Thyroid gland (tissue), 4 donors: ENCODE results near the gene FLCN. TPM values are rescaled to one million over a fixed set of nuclear protein-coding genes. Genes with fewer than 3 reads are reported as not detected.

ENCODE experiments used
- DNase-seq, 2 donors: peaks; one replicate each; pipeline ENCODE4 v3.0.0-alpha.2; 2019
- H3K27ac ChIP-seq, 3 donors: fragments of 200-600 bp; sonication (generic); 1 replicate in 2 of 3; 2 replicates in 1 of 3; pipeline ENCODE4 v1.5.1; 2016 to 2019; ENCODE audit warnings: mild to moderate bottlenecking in 1 of 3, moderate library complexity in 1 of 3
- H3K27me3 ChIP-seq: fragments of 200-600 bp; sonication (generic); one replicate; pipeline ENCODE4 v1.5.1; 2019
- H3K36me3 ChIP-seq, 2 donors: fragments of 200-600 bp; sonication (generic); one replicate each; pipeline ENCODE4 v1.5.1; 2016 to 2019
- H3K4me1 ChIP-seq, 2 donors: fragments of 200-600 bp; sonication (generic); one replicate each; pipeline ENCODE4 v1.5.1; 2017 to 2019
- H3K4me3 ChIP-seq, 3 donors: fragments of 200-600 bp; sonication (generic); replicated peaks in 1 of 3; 1 replicate in 2 of 3; 2 replicates in 1 of 3; pipeline ENCODE4 v1.5.1; 2016; ENCODE audit warnings: mild to moderate bottlenecking in 1 of 3
- H3K9me3 ChIP-seq: fragments of 200-600 bp; sonication (generic); one replicate; pipeline ENCODE4 v1.5.1; 2017
- CTCF ChIP-seq, 6 experiments: fragments of 200-600 bp in 3 of 6; fragments of 450-650 bp in 3 of 6; sonication (generic) in 3 of 6; IDR thresholded peaks; one replicate each; pipeline ENCODE4 v1.5.1; 2016 to 2019; ENCODE audit warnings: antibody characterized with exemption in 6 of 6, mild to moderate bottlenecking in 2 of 6, inconsistent platforms in 1 of 6, moderate library complexity in 1 of 6
- POLR2A ChIP-seq, 2 donors: fragments of 450-650 bp; IDR thresholded peaks; one replicate each; pipeline ENCODE4 v1.6.1; 2017; ENCODE audit warnings: antibody characterized with exemption in 2 of 2, mild to moderate bottlenecking in 2 of 2, moderate library complexity in 1 of 2
- WGBS, 2 donors: methylation state at CpG; one replicate each; pipeline ENCODE4 v1.1.5; 2017; 5-methylcytosine and 5-hydroxymethylcytosine counted together
- intact Hi-C: fragments of 100-400 bp; cut with DNase I; formaldehyde crosslinking; loops from one replicate; pipeline ENCODE4 v1.15.1; 2023
- total RNA-seq, 4 donors: library from RNA; depleted of rRNA; stranded (reverse); fragments of >200 nt; gene quantifications; one replicate each; pipeline ENCODE4 v1.2.3, GENCODE V29; 2016

The FLCN gene
- total RNA-seq, 4 donors from 2014 or later, result 61.5 to 79.7 (median 68.2) TPM

- intact Hi-C loops, result no loop called here
- TF ChIP-seq CTCF (IDR thresholded peaks at IDR 0.05) (no peak), POLR2A (IDR thresholded peaks at IDR 0.05) (no peak)
- H3K4me1 ChIP-seq, result peaks cover 11 to 26% of the 10 kb centered on the region in 2 donors
- H3K36me3 ChIP-seq, result peaks cover 5 to 9% of the 10 kb centered on the region in 2 donors
- no peak overlapping the region for H3K27ac ChIP-seq
- no peak overlapping the region for H3K4me3 ChIP-seq
- H3K9me3 ChIP-seq, result no peaks in the 10 kb centered on the region
- no peaks in the 10 kb centered on the region for H3K27me3 ChIP-seq
- DNase-seq, result no peak
- WGBS, 2 donors, result 85 to 89% methylated on average over 8 of the region's 8 CpGs
Measured at GRCh38 chr17:17207998-17208397, 29.0 kb downstream of the FLCN start.

- Histone ChIP-seq H3K27ac (peak overlapping the region; percentile 58 to 84 (median 59)), H3K9me3 (no peaks in the 10 kb centered on the region), H3K36me3 (peaks cover 0 to under 1% of the 10 kb centered on the region in 2 donors), H3K4me1 (peaks cover 11 to 26% of the 10 kb centered on the region in 2 donors), H3K4me3 (no peak overlapping the region), H3K27me3 (no peaks in the 10 kb centered on the region)
- WGBS, 2 donors, result 70 to 73% methylated on average over 15 to 16 of the region's 16 CpGs
- DNase-seq, result no peak
- intact Hi-C loops, result no loop called here
- TF ChIP-seq CTCF (IDR thresholded peaks at IDR 0.05) (no peak), POLR2A (IDR thresholded peaks at IDR 0.05) (no peak)
Measured at GRCh38 chr17:17206913-17207335, 30.0 kb downstream of the FLCN start.

- Histone ChIP-seq H3K9me3 (no peaks in the 10 kb centered on the region), H3K36me3 (no peaks in the 10 kb centered on the region), H3K27ac (peak within 1 kb of the TSS; percentile 58 to 84 (median 59)), H3K27me3 (no peaks in the 10 kb centered on the region), H3K4me3 (peak within 1 kb of the TSS in 2 of 3 donors; percentile 2 to 50), H3K4me1 (peaks cover 11 to 26% of the 10 kb centered on the region in 2 donors)
- WGBS, 2 donors, result 43 to 73% methylated on average over 21 to 35 of the region's 78 CpGs
- peak; percentile 89 to 91 for DNase-seq
- intact Hi-C loops, result no loop called here
- TF ChIP-seq POLR2A (IDR thresholded peaks at IDR 0.05) (peak in 1 of 2 donors; percentile 44), CTCF (IDR thresholded peaks at IDR 0.05) (peak in 1 of 6 experiments; percentile 2)
Measured at GRCh38 chr17:17206124-17206912, 30.6 kb downstream of the FLCN start, which contains the start of gene PLD6. Gene PLD6 (minus strand): TSS chr17:17206333. CDS start chr17:17206286, 47 bp downstream.

GRCh38 chr17:17205368-17206123 is 31.4 kb downstream of the FLCN start:
- H3K9me3 ChIP-seq, result no peaks in the 10 kb centered on the region
- H3K27me3 ChIP-seq, result no peaks in the 10 kb centered on the region
- H3K4me1 ChIP-seq, result peaks cover 11 to 26% of the 10 kb centered on the region in 2 donors
- intact Hi-C loops, result no loop called here
- peak overlapping the region; percentile 58 to 84 (median 59) for H3K27ac ChIP-seq
- TF ChIP-seq CTCF (IDR thresholded peaks at IDR 0.05), result no peak
- TF ChIP-seq POLR2A (IDR thresholded peaks at IDR 0.05), result peak in 1 of 2 donors; percentile 12
- peak overlapping the region in 2 of 3 donors; percentile 2 to 50 for H3K4me3 ChIP-seq
- WGBS, 2 donors, result 11% methylated on average over 16 to 21 of the region's 70 CpGs
- DNase-seq, result peak; percentile 76 to 80
- H3K36me3 ChIP-seq, result no peaks in the 10 kb centered on the region
